IPS-18a (cell line): ENCODE measurements around the gene SYNGR1.

Experiments used
- H3K27ac ChIP-seq: one replicate; pipeline ENCODE4 v1.5.1; 2013; ENCODE audit warnings: low read length
- H3K27me3 ChIP-seq: one replicate; pipeline ENCODE4 v1.6.1; 2013; ENCODE audit warnings: mild to moderate bottlenecking, low read length; ENCODE audit not compliant: control insufficient read depth, insufficient read depth
- H3K36me3 ChIP-seq: one replicate; pipeline ENCODE4 v1.6.1; 2013; ENCODE audit warnings: low read depth, low read length; ENCODE audit not compliant: control insufficient read depth
- H3K4me1 ChIP-seq: one replicate; pipeline ENCODE4 v1.6.1; 2013; ENCODE audit warnings: low read depth, low read length; ENCODE audit not compliant: control insufficient read depth
- H3K4me3 ChIP-seq: one replicate; pipeline ENCODE4 v1.5.1; 2013; ENCODE audit warnings: low read length
- H3K9ac ChIP-seq: one replicate; pipeline ENCODE4 v1.6.1; 2013; ENCODE audit warnings: mild to moderate bottlenecking, low read length, moderate library complexity
- H3K9me3 ChIP-seq: one replicate; pipeline ENCODE4 v1.6.1; 2013; ENCODE audit warnings: low read depth, low read length; ENCODE audit not compliant: control insufficient read depth

The SYNGR1 gene

GRCh38 chr22:39309881-39310714, 39.7 kb upstream of the SYNGR1 start:
- Histone ChIP-seq H3K4me1 (peaks cover 3% of the 10 kb centered on the region), H3K4me3 (no peak overlapping the region), H3K9ac (no peak overlapping the region), H3K36me3 (peaks cover 48% of the 10 kb centered on the region), H3K9me3 (no peaks in the 10 kb centered on the region), H3K27me3 (no peaks in the 10 kb centered on the region), H3K27ac (peak overlapping the region; percentile 49)

DNA sequence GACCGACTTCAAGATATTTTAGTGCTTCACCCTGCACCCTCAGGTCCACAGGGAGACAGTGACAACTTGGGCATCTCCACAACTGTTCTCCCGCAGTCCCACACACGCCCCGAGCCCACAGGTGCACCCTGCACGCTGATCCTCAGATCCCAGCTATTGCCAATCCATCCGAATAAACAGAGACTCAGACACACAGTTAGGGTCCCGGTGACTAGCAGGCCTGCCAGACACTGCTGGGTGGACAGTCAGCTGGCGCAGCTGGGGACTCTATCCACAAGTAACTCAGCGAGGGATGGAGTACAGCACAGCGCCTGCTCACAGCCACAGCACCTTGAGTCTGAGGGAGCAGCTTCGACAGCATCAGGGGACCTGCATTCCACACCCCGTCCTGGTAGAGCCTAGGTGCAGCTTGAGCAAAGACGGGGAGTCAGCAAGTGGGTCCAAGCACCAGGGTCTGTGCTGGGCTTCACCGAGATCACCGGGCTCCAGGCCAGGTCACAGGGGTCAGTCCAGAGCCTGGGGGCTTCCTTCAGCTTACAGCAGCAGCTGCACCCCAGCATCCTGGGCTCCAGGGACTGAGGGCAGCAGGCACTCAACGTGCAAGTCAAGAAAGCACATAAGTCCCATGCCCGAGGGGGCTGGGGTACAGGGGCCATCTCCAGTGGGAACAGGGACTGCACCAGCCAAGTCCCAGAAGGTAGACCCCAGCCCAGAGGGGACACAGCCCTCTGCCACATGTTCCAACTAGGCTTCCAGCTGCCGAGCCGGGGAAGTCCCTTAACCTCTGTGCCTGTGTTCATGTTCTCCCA, 38.0 kb upstream of the SYNGR1 start:
- no peak overlapping the region for H3K27ac ChIP-seq
- H3K36me3 ChIP-seq = peaks cover 65% of the 10 kb centered on the region
- H3K9me3 ChIP-seq = no peaks in the 10 kb centered on the region
- peaks cover 3% of the 10 kb centered on the region for H3K4me1 ChIP-seq
- no peaks in the 10 kb centered on the region for H3K27me3 ChIP-seq
- no peak overlapping the region for H3K4me3 ChIP-seq
- no peak overlapping the region for H3K9ac ChIP-seq

DNA sequence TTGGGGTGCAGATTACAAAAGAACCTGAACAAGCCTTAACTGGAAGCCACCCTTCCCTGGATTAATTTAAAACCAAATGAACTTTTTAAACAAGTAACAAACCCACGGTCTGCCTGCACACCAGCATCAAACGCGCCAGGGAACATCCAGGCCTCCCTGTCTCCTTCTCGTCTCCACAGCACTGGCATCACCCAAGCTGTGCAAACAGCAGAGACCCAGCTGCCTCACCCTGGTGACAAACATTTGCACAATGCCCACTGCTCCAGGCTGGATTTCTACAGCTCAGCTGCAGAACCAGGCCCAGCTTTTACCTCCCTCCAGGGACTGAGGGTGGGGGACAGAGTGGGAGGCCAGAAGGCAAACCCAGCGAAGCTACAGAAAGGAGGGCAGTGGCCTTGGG, 37.4 kb upstream of the SYNGR1 start:
- peaks cover 68% of the 10 kb centered on the region for H3K36me3 ChIP-seq
- H3K9ac ChIP-seq = no peak overlapping the region
- H3K4me1 ChIP-seq = peaks cover 9% of the 10 kb centered on the region
- H3K9me3 ChIP-seq = no peaks in the 10 kb centered on the region
- no peak overlapping the region for H3K4me3 ChIP-seq
- no peak overlapping the region for H3K27ac ChIP-seq
- H3K27me3 ChIP-seq = no peaks in the 10 kb centered on the region

- H3K36me3 ChIP-seq = peaks cover 75% of the 10 kb centered on the region
- peaks cover 16% of the 10 kb centered on the region for H3K4me1 ChIP-seq
- H3K9ac ChIP-seq = no peak overlapping the region
- H3K27ac ChIP-seq = no peak overlapping the region
- no peaks in the 10 kb centered on the region for H3K27me3 ChIP-seq
- H3K9me3 ChIP-seq = no peaks in the 10 kb centered on the region
- H3K4me3 ChIP-seq = no peak overlapping the region
These were observed 36.4 kb upstream of the SYNGR1 start for GRCh38 chr22:39313258-39314001.

DNA sequence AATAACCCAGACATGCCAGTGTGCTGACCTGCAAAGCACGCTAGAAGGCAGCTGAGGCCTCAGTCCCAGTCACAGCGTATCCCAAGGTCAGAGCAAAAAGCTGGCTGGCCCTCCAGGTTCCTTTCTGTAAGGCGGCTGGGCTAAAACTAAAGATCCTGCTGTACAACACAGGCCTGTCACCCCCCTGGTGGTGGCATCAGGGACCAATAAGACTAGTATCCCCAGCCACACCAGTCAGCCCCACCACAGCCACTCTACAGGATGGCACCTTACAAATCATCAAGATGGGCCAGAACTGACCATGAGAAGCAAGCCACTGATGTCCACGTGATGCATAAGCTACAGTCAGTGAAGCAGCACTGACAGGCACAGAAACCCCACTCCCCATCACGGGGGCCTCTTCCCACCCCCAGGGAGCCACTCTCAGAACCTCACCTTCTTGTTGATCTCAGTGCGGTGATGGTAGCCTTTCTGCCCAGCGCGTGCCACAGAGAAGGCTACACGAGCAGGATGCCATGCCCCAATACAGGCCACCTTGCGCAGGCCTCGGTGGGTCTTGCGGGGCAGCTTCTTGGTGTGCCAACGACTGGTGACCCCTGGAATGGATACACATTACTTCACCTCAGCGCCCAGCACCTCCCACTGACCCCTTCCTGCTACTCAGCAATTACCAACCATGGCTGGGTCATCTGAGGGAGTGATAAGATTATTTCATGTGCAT, 35.4 kb upstream of the SYNGR1 start:
- Histone ChIP-seq H3K9ac (no peak overlapping the region), H3K4me3 (no peak overlapping the region), H3K27me3 (no peaks in the 10 kb centered on the region), H3K4me1 (peaks cover 16% of the 10 kb centered on the region), H3K9me3 (no peaks in the 10 kb centered on the region), H3K27ac (no peak overlapping the region), H3K36me3 (peaks cover 80% of the 10 kb centered on the region)

- peak overlapping the region; percentile 17 for H3K9ac ChIP-seq
- no peak overlapping the region for H3K27ac ChIP-seq
- H3K36me3 ChIP-seq = peaks cover 80% of the 10 kb centered on the region
- no peaks in the 10 kb centered on the region for H3K27me3 ChIP-seq
- H3K4me1 ChIP-seq = peaks cover 16% of the 10 kb centered on the region
- H3K4me3 ChIP-seq = peak overlapping the region; percentile 8
- no peaks in the 10 kb centered on the region for H3K9me3 ChIP-seq
These were observed 34.4 kb upstream of the SYNGR1 start for GRCh38 chr22:39315389-39315788.

DNA sequence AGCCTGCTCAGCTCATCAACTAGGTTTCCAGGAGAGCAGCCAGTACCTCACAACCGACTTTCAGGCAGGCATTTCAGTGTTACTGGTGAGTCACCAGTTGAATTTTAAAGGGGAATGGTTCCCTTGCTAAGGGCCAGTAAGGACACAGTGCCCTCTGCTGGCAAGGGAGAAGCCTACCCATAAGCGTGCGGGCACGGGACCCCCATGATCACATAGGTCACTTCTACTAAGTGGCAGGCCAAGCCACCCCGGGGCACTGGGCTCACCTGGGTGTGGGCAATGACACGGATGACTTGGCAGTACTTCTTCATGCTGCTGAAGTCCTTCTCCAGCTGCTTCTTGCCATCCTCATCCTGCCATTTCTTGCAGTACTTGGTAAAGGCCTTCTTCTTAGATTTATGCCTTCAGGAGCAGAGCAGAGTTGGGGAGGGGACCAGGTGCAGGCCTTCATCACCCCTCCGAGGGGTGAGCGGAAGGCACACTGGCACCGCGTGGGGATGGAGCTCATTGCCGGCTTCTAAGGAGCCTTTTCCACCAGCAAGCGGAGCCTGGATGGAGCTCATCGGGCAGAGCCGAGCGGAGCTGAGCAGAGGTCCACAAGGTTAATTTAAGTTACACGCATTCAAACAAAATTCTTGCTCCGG, 33.2 kb upstream of the SYNGR1 start:
- Histone ChIP-seq H3K9ac (peak overlapping the region; percentile 17), H3K9me3 (no peaks in the 10 kb centered on the region), H3K4me1 (peaks cover 12% of the 10 kb centered on the region), H3K4me3 (peak overlapping the region; percentile 83), H3K36me3 (peaks cover 75% of the 10 kb centered on the region), H3K27me3 (no peaks in the 10 kb centered on the region), H3K27ac (no peak overlapping the region)

GRCh38 chr22:39317084-39317774, 32.6 kb upstream of the SYNGR1 start:
- H3K9me3 ChIP-seq = no peaks in the 10 kb centered on the region
- H3K4me1 ChIP-seq = peaks cover 12% of the 10 kb centered on the region
- peak overlapping the region; percentile 83 for H3K4me3 ChIP-seq
- no peak overlapping the region for H3K27ac ChIP-seq
- peaks cover 68% of the 10 kb centered on the region for H3K36me3 ChIP-seq
- peak overlapping the region; percentile 99 for H3K9ac ChIP-seq
- no peaks in the 10 kb centered on the region for H3K27me3 ChIP-seq

GRCh38 chr22:39317775-39318506, 31.9 kb upstream of the SYNGR1 start:
- H3K9me3 ChIP-seq = no peaks in the 10 kb centered on the region
- H3K36me3 ChIP-seq = peaks cover 61% of the 10 kb centered on the region
- peak overlapping the region; percentile 83 for H3K4me3 ChIP-seq
- peak overlapping the region; percentile 91 for H3K27ac ChIP-seq
- H3K4me1 ChIP-seq = peaks cover 12% of the 10 kb centered on the region
- no peaks in the 10 kb centered on the region for H3K27me3 ChIP-seq
- peak overlapping the region; percentile 99 for H3K9ac ChIP-seq
